Skin epidermis (tissue), 12 donors: ENCODE results near the gene SLC7A7.
"Not testable (repeated sequence)": the region's sequence is repeated elsewhere in the genome, so short reads cannot be mapped to it uniquely, and the experiment has no call there.

Source experiments
- H3K27ac ChIP-seq, 21 experiments: fragments of 200-600 bp; sonication (generic) in 11 of 21; one replicate each; pipeline ENCODE4 v1.5.0; 2020; ENCODE audit warnings: mild to moderate bottlenecking in 3 of 21, inconsistent platforms in 2 of 21, moderate library complexity in 2 of 21
- H3K4me3 ChIP-seq, 7 experiments: fragments of 200-600 bp; sonication (generic) in 2 of 7; one replicate each; pipeline ENCODE4 v1.5.0; 2020; ENCODE audit warnings: inconsistent platforms in 2 of 7, mild to moderate bottlenecking in 2 of 7, moderate library complexity in 1 of 7

The SLC7A7 gene

GRCh38 chr14:22824711-22825359 is 9.6 kb upstream of the SLC7A7 start:
- H3K4me3 ChIP-seq = no peak overlapping the region
- H3K27ac ChIP-seq = peak overlapping the region in 3 of 21 experiments; percentile 18 to 49 (median 44)

- Histone ChIP-seq H3K4me3 (peak overlapping the region; percentile 13 to 37 (median 27)), H3K27ac (peak overlapping the region in 20 of 21 experiments; percentile 13 to 82 (median 62))
These were observed 7.4 kb upstream of the SLC7A7 start for GRCh38 chr14:22822571-22823098.

DNA sequence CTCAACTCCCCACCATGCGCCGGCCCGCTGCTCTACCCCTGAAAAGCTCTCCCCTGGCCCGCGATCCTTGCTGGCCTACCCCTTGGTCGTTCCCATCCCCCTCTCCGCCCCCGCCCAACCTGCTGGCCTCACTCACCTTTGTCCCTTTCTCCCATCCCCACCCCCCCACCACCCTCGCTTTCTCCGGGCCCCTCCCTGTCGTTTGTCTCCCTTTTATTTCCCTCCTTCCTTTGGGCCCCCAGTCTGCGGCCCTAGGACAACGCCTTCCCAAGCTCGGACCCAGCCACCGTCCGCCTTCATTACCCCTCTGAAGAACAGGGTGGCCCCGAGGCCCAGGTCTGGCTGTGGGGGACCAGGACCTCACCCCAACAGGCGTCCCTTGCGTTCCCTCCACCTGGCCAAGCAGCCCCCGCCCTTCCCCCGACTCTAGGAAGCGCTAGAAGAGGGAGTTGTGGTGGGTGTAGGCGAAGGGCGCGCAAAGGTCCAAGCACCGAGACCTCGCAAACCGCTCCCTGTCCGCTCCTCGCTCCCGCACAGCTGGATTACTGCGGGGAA is 6.9 kb upstream of the SLC7A7 start:
- H3K27ac ChIP-seq = peak overlapping the region in 20 of 21 experiments; percentile 13 to 82 (median 62)
- peak overlapping the region in 6 of 7 experiments; percentile 13 to 37 (median 26) for H3K4me3 ChIP-seq

DNA sequence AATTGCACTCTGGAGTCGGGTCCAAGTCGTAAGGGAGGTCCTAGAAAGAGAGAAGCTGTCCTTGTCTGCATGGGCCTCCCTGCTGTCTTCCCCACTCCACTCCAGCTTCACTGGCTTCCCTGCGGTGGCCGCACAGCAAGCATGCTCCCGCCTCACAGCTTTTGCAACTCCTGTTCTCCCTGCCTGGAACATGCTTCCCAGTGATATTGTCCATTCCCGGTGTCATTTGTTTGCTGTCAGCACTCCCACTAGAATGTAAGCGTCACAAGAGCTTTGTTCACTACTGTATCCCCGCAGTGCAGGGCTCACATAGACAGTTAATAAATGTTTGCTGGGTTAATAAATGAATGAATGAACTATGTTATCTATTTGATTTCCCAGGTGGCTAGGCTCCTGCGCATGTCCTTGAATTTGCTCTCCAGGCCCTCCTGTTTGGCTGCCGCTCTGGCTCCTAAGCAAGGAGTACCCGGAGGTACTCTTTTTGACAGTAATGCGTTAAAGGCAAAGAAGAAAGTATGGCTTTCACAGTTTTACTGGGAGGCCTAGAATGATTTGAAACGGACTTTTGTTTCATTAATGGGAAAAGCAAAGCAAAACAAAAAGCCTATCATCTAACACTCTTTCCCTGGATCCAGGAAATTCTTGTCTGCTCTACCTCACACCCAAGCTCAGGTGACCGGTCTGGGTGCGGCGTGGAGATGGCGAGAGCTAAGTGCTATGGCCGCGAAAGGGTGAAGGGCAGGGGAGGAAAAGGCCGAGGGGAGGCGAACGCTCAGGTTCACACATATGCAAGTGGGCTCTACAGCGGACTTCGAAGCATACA is 6.2 kb upstream of the SLC7A7 start:
- no peak overlapping the region for H3K4me3 ChIP-seq
- peak overlapping the region in 1 of 21 experiments; percentile 68 for H3K27ac ChIP-seq

DNA sequence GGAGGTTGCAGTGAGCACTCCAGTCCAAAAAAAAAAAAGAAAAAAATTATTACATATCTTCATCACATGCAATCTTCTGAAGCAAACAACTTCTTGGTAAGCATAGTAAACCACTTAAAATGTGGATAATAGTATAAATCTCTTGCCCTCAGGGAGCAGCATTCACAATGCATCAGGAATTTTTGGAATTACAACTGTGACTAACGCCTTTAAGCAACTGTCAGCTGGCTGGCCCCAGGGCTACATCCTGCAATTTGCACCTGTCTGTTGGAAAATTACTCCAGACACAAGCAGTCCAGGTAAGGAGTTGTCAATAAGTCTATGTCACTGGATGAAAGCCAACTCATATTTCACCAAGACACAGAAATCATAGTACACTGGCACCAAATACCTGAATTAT is 5.5 kb upstream of the SLC7A7 start:
- H3K4me3 ChIP-seq = no peak overlapping the region
- H3K27ac ChIP-seq = no peak overlapping the region

- Histone ChIP-seq H3K4me3 (peak overlapping the region in 3 of 7 experiments; percentile 11 to 30 (median 29)), H3K27ac (peak overlapping the region in 20 of 21 experiments; percentile 1 to 81 (median 62))
These were observed 4.1 kb upstream of the SLC7A7 start for GRCh38 chr14:22819151-22819988.

- Histone ChIP-seq H3K27ac (peak overlapping the region in 7 of 21 experiments; percentile 34 to 78 (median 72)), H3K4me3 (peak overlapping the region in 1 of 7 experiments; percentile 11)
These were observed 862 bp downstream of the SLC7A7 start for GRCh38 chr14:22814373-22814772.

- H3K4me3 ChIP-seq = no peak overlapping the region
- no peak overlapping the region for H3K27ac ChIP-seq
These were observed 2.1 kb downstream of the SLC7A7 start for GRCh38 chr14:22813145-22813544.

- no peak overlapping the region for H3K4me3 ChIP-seq
- H3K27ac ChIP-seq = no peak overlapping the region
These were observed 2.5 kb downstream of the SLC7A7 start for GRCh38 chr14:22812744-22813143.

DNA sequence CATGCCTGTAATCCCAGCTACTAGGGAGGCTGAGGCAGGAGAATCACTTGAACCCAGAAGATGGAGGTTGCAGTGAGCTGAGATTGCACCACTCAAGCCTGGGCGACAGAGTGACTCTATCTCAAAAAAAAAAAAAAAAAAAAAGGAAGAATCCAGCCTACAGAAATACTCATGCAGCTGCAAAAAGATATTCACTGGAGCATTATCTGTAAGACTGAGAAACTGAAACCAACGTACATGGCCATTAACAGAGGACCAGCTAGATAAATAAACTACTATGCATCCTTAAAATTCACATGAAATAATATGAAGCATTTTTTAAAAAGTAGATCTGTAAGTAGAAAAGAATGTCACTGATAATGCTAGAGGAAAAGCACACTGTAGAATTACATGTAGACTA is 3.5 kb downstream of the SLC7A7 start:
- Histone ChIP-seq H3K27ac (no peak overlapping the region), H3K4me3 (no peak overlapping the region)

- H3K27ac ChIP-seq = peak overlapping the region in 1 of 21 experiments; percentile 12
- H3K4me3 ChIP-seq = no peak overlapping the region
These were observed 6.6 kb downstream of the SLC7A7 start for GRCh38 chr14:22808388-22809209.

GRCh38 chr14:22807432-22808087 is 7.7 kb downstream of the SLC7A7 start:
- Histone ChIP-seq H3K4me3 (no peak overlapping the region), H3K27ac (no peak overlapping the region)

DNA sequence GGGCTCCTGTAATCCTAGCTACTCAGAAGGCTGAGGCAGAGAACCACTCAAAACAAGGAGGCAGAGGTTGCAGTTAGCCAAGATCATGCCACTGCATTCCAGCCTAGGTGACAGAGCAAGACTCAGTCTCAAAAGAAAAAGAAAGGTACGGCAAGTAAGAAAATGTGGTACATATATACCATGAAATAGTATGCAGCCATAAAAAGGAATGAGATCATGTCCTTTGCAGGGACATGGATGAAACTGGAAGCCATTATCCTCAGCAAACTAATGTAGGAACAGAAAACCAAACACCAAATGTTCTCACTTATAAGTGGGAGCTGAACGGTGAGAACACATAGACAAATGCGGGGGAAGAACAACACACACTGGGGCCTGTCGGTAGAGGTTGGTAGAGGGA is 10.0 kb downstream of the SLC7A7 start:
- H3K27ac ChIP-seq, H3K4me3 ChIP-seq: not testable (repeated sequence)

DNA sequence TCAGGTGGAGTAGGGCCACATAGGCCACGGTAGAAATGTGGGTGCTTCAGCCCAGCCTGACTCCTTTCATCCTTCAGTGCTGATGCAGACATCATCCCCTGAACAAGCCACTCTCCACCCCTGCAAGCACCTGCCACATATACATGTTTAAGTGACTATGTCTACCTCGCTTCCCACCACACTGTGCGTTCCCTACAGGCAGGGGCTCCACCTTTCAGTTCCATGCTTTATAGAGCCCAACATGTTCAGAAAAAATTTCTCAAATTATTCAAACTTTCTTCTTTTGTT is 11.6 kb downstream of the SLC7A7 start:
- Histone ChIP-seq H3K27ac (peak overlapping the region in 1 of 21 experiments; percentile 19), H3K4me3 (no peak overlapping the region)

DNA sequence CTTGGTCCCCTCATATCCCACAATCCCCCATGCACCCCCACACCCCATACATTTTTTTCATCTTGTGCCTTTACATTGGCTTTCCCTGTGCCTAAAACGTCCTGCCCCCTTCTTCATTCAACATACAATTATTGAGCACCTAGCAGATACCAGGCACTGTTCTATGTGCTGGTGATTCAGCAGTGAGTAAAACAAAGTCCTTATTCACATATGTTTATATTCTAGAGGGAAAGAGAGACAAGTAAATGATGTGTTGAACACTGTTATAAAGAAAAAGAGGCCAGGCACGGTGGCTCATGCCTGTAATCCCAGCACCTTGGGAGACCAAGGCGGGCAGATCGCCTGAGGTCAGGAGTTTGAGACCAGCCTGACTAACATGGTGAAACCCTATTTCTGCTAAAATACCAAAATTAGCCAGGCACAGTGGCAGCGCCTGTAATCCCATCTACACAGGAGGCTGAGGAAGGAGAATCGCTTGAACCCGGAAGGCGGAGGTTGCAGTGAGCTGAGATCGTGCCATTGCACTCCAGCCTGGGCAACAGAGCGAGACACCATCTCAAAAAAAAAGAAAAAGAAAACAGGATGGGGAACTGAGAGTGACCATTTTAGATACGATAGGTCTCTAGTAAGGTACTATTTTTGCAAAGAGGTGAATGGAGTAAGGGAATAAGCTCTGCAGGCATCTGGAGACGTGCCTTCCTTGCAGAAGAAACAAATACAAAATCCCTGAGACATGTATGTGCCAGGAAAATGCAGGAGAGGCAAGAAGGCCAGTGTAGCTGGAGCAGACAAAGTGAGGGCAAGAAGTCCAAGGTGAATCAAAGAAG is 12.2 kb downstream of the SLC7A7 start:
- Histone ChIP-seq H3K27ac (peak overlapping the region in 1 of 21 experiments; percentile 19), H3K4me3 (no peak overlapping the region)

- H3K27ac ChIP-seq = no peak overlapping the region
- no peak overlapping the region for H3K4me3 ChIP-seq
These were observed 13.5 kb downstream of the SLC7A7 start for GRCh38 chr14:22801716-22802115.

GRCh38 chr14:22800346-22800745 is 14.9 kb downstream of the SLC7A7 start:
- H3K4me3 ChIP-seq = no peak overlapping the region
- no peak overlapping the region for H3K27ac ChIP-seq
